Skeletal muscle satellite cell (primary cell): ENCODE results near the gene PCP2.

ENCODE experiments used
- H3K27me3 ChIP-seq: 2 replicates; pipeline ENCODE4 v1.7.0; 2013; ENCODE audit warnings: low read length; ENCODE audit not compliant: control insufficient read depth, insufficient read depth
- H3K36me3 ChIP-seq: 2 replicates; pipeline ENCODE4 v1.7.0; 2013; ENCODE audit warnings: mild to moderate bottlenecking, control low read depth, low read length; ENCODE audit not compliant: insufficient read depth
- H3K4me1 ChIP-seq: 2 replicates; pipeline ENCODE4 v1.7.0; 2013; ENCODE audit warnings: low read length; ENCODE audit not compliant: control insufficient read depth, insufficient read depth
- H3K4me2 ChIP-seq: 2 replicates; pipeline ENCODE4 v1.7.0; 2013; ENCODE audit warnings: mild to moderate bottlenecking, low read length
- H3K4me3 ChIP-seq: 2 replicates; pipeline ENCODE4 v1.7.0; 2013; ENCODE audit warnings: low read length
- H3K9ac ChIP-seq: 2 replicates; pipeline ENCODE4 v1.7.0; 2013; ENCODE audit warnings: mild to moderate bottlenecking, low read depth, low read length, moderate library complexity
- H3K9me3 ChIP-seq: replicated peaks from 2 replicates; pipeline ENCODE4 v1.7.0; 2013; ENCODE audit warnings: mild to moderate bottlenecking, control low read depth, low read length

Gene PCP2

DNA sequence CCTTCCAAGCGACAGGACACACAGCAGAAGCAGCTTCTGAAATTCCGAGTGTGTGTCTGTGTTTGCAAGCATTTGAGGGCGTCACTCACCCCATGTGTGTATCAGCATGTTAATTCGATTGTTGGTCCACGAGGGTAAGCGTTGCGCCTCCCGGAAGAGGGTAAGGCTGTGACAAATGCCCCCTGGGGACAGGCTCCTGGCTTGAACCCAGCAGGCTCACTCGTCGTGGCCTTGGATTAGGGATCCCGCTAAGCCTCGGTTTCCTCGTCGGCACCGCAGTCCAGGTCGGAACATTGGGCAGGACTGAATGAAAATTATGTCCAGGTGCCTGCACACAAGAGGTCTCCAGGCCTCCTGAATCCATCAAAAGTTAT is 2.8 kb upstream of the PCP2 start:
- Histone ChIP-seq H3K27me3 (peaks cover 27% of the 10 kb centered on the region), H3K4me2 (no peak overlapping the region), H3K36me3 (no peaks in the 10 kb centered on the region), H3K9ac (no peak overlapping the region), H3K4me1 (no peaks in the 10 kb centered on the region), H3K4me3 (no peak overlapping the region), H3K9me3 (no peaks in the 10 kb centered on the region)

DNA sequence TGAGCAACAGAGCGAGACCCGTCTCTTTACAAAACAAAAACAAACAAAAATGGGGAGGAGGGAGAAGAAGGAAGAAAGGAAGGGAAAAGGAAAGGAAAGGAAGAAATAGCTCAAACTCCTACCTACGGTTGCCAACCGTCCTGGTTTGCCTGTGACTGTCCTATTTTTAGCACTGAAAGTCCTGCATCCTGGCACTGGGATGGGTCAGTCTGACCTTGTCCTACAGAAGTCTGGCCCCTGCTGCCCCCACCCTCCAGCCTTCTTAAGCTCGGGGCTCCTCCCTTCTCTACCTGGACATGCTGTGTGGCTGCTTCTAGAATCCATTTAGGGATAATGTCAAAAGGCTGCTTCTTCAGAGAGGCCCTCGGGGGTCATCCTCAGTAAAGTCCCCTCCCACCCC is 2.2 kb upstream of the PCP2 start:
- H3K9ac ChIP-seq, result no peak overlapping the region
- H3K27me3 ChIP-seq, result peaks cover 27% of the 10 kb centered on the region
- no peak overlapping the region for H3K4me3 ChIP-seq
- no peaks in the 10 kb centered on the region for H3K9me3 ChIP-seq
- H3K4me2 ChIP-seq, result no peak overlapping the region
- peaks cover 1% of the 10 kb centered on the region for H3K4me1 ChIP-seq
- no peaks in the 10 kb centered on the region for H3K36me3 ChIP-seq

DNA sequence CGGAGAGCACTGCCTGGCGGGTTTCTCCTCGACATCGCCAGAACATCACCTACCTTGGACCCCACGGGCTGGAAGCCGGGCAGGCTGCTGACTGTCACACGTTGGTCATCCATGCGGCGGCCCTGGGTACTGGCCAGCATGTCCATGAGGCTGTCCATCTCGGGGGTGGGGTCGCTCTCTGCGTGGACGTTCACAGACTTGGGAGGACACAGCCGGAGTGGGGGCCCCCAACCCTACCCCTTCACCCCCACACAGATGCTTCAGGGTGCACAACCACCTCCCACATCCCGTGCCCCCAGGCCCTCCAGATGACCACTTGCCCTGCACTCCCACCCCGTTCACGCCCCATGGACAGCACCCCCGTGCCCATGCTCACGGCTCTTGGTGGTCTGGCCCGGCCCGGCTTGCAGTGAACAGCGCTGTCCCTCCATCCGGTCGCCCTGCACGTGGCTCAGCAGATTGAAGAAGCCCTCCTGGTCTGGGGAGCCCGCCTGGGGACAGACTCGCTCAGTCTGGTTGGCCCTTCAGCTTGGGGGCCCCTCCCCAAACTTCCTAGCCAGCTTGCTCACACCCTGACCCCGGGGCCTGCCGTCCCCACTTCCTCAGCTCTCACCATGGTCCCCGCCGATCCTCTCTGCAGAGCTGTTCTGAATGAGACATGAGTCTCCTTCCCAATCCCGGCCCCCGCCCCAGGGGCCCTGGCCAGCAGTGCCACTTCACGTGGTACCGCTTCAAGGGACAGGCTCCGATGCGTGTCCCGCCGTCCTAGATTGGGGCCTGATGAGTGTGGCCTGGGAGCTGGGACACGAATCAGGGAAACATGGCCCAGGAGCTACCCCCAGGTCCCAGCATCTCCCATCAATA is 947 bp downstream of the PCP2 start:
- H3K9ac ChIP-seq, result no peak overlapping the region
- no peaks in the 10 kb centered on the region for H3K36me3 ChIP-seq
- H3K9me3 ChIP-seq, result no peaks in the 10 kb centered on the region
- peaks cover 14% of the 10 kb centered on the region for H3K4me1 ChIP-seq
- H3K4me3 ChIP-seq, result no peak overlapping the region
- peaks cover 21% of the 10 kb centered on the region for H3K27me3 ChIP-seq
- H3K4me2 ChIP-seq, result no peak overlapping the region

DNA sequence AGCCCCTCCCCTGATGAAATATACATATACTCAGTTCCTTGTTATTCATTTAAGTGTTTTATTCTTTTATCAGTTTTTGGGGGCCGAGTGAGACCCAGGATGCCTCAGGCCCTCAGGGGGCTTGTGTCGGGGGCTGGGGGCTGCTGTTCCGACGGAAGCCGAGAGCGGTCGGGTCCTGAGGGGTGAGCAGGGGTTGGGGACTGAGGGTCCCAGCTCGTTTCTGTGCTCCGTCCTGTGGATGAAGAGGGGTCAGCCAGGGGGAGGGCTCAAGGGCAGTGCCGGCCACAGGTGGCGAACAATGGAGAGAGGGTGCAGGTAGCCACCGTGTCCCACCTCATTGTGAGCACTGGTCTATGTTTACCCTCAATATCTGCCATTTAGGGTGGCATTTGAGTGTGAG is 1.9 kb downstream of the PCP2 start:
- no peaks in the 10 kb centered on the region for H3K9me3 ChIP-seq
- no peak overlapping the region for H3K4me2 ChIP-seq
- peaks cover 5% of the 10 kb centered on the region for H3K36me3 ChIP-seq
- peaks cover 16% of the 10 kb centered on the region for H3K27me3 ChIP-seq
- no peak overlapping the region for H3K4me3 ChIP-seq
- H3K9ac ChIP-seq, result no peak overlapping the region
- peaks cover 14% of the 10 kb centered on the region for H3K4me1 ChIP-seq

DNA sequence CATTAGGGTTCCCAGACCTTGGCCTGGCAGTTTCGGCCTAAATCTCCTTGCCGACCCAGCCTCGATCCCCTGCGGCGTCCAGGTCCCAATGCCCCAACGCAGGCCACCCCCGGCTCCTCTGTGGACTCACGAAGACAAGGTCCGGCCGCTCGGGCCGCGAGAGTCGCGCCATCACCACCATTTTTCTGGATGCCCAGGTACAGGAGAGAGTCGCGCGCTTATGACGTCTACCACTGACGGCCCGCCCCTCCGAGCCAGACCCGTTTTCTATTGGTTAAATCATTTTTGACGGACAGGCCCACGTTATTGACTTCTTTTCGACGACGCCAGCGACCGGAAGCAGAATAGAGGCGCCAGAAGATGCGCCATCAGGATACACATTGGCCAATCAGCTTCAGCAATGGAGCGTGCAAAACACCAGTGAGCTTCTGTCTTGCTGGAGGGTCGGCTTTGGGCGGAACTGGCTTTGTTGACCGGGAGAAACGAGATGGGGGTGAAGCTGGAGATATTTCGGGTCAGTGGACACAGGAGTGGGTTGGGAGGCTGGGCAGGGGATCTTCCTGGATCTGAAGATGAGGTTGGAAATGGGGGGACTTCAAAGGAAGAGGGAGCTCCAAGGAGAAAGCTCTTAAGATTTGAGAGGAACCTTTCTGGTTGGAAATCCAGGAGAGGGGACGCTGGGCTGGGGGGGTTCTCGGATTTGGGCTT is 4.0 kb downstream of the PCP2 start, which contains the start of the genes PET100 and XAB2:
PET100 (plus strand) TSS at position 447 of the 708 bp plus-strand sequence; CDS start at position 488, 41 bp downstream.
XAB2 (minus strand) TSS at position 199 of the 708 bp plus-strand sequence; CDS start at position 181, 18 bp downstream.
- H3K9me3 ChIP-seq, result no peaks in the 10 kb centered on the region
- peak within 1 kb of the TSS; percentile 98 for H3K4me2 ChIP-seq
- peak within 1 kb of the TSS; percentile 92 for H3K4me3 ChIP-seq
- H3K36me3 ChIP-seq, result peaks cover 13% of the 10 kb centered on the region
- H3K4me1 ChIP-seq, result peaks cover 14% of the 10 kb centered on the region
- H3K9ac ChIP-seq, result peak within 1 kb of the TSS; percentile 98
- H3K27me3 ChIP-seq, result no peaks in the 10 kb centered on the region

DNA sequence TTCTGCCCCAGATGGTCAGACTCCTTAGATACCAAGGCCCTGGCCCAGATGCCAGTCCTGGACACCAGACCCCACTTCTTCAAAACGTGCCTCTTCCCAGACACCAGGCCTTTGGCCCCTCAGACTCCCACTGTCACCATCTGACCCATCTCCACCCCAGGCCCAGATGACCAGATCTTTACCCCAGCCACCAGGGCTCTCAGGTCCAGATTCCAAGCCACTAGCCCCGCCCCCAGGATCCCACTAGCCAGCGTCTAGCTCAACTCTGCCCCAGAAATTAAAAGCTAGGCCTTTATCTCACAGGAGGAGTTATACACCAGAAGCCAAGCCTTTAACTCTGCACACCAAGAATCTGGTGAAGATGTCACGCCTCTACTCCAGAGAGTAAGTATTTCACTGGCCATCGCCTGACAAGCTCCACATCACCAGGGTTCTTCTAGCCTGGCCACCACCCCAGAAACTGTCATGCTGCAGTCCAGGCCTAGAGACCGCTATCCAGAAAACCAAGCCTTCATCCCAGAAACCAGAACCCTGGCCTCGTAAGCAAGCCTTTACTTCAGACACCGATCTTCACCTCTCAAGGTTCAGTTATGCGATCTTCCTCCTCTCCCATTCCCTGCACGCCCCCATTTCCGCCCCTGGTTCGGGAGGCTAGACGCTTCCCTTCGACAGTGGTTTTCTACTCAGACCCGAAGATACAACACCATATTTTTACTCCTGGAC is 4.8 kb downstream of the PCP2 start:
- no peaks in the 10 kb centered on the region for H3K9me3 ChIP-seq
- peak overlapping the region; percentile 98 for H3K9ac ChIP-seq
- H3K4me1 ChIP-seq, result peaks cover 14% of the 10 kb centered on the region
- peaks cover 16% of the 10 kb centered on the region for H3K36me3 ChIP-seq
- H3K27me3 ChIP-seq, result no peaks in the 10 kb centered on the region
- H3K4me2 ChIP-seq, result peak overlapping the region; percentile 98
- H3K4me3 ChIP-seq, result peak overlapping the region; percentile 92

DNA sequence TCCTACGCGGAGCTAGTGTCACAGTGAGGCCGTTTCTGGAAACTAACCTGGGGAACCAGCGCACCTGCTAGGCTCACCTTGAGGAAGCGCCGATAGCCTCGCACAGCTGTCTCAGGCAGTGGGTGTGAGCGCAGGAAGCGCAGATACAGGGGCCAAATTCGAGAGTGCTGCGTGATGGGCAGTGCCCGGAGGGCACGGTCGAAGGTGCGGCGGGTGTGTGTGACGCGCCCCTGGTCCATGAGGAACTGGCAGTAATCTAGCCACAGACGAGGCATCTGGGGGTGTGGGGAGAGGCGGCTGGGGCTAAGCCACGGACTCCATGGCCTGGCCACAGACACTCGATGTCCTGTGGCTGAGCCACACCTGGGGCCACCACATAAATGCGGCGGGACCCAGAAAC is 6.4 kb downstream of the PCP2 start:
- H3K9me3 ChIP-seq, result no peaks in the 10 kb centered on the region
- no peak overlapping the region for H3K4me3 ChIP-seq
- no peaks in the 10 kb centered on the region for H3K27me3 ChIP-seq
- H3K9ac ChIP-seq, result no peak overlapping the region
- H3K4me1 ChIP-seq, result peaks cover 14% of the 10 kb centered on the region
- H3K4me2 ChIP-seq, result no peak overlapping the region
- H3K36me3 ChIP-seq, result peaks cover 31% of the 10 kb centered on the region

DNA sequence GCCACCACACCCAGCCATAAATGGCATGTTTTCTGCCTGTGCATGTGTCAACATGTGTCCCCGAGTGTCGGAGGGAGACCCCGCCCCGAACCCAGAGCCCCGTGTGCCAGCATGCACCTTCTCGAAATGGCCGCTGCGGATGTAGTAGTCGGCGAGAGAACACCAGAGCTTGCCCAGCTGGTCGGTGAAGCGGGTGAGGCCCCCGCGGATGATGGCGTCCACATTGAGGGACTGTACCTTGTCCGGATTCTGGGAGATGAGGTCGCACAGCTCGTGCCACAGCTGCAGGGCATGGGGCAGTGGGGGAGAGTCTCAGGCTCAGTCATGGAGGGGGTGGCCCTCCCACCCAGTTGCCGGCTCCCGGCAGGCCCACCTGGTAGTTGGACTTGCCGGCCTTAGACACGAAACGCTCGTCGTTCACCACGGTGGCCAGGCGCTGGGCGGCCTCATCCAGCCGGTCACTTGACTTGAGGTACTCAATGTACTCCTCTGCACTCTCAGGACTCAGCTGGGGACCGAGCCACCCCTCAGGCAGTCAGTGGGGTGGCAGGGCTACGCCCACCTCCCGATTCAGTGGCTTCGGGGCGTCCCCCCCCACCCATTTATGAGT is 7.7 kb downstream of the PCP2 start:
- peaks cover 41% of the 10 kb centered on the region for H3K36me3 ChIP-seq
- peaks cover 14% of the 10 kb centered on the region for H3K4me1 ChIP-seq
- no peak overlapping the region for H3K4me3 ChIP-seq
- no peak overlapping the region for H3K4me2 ChIP-seq
- H3K27me3 ChIP-seq, result no peaks in the 10 kb centered on the region
- H3K9me3 ChIP-seq, result no peaks in the 10 kb centered on the region
- no peak overlapping the region for H3K9ac ChIP-seq

DNA sequence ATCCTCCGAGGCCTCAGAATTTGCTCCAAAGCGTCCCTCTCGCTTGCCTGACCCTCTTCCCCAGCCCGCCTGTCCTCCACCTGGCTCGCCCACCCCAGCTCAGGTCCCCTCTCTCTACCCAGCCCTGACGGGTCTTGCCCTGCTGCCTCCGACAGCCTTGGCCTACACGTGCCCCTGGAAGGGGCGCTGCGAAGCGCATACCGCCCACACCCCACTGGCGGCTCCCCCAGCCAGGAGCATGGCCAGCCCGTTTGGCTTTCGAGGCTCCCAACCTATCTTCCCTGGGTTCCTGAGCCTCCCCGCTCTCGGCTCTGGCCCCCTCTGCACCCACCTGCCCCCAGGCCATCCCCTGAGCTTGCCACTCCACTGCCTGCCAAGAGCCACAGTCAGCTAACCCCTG is 8.7 kb downstream of the PCP2 start:
- no peak overlapping the region for H3K4me2 ChIP-seq
- no peaks in the 10 kb centered on the region for H3K27me3 ChIP-seq
- H3K4me1 ChIP-seq, result peaks cover 7% of the 10 kb centered on the region
- H3K9ac ChIP-seq, result no peak overlapping the region
- H3K36me3 ChIP-seq, result peaks cover 49% of the 10 kb centered on the region
- no peaks in the 10 kb centered on the region for H3K9me3 ChIP-seq
- no peak overlapping the region for H3K4me3 ChIP-seq

DNA sequence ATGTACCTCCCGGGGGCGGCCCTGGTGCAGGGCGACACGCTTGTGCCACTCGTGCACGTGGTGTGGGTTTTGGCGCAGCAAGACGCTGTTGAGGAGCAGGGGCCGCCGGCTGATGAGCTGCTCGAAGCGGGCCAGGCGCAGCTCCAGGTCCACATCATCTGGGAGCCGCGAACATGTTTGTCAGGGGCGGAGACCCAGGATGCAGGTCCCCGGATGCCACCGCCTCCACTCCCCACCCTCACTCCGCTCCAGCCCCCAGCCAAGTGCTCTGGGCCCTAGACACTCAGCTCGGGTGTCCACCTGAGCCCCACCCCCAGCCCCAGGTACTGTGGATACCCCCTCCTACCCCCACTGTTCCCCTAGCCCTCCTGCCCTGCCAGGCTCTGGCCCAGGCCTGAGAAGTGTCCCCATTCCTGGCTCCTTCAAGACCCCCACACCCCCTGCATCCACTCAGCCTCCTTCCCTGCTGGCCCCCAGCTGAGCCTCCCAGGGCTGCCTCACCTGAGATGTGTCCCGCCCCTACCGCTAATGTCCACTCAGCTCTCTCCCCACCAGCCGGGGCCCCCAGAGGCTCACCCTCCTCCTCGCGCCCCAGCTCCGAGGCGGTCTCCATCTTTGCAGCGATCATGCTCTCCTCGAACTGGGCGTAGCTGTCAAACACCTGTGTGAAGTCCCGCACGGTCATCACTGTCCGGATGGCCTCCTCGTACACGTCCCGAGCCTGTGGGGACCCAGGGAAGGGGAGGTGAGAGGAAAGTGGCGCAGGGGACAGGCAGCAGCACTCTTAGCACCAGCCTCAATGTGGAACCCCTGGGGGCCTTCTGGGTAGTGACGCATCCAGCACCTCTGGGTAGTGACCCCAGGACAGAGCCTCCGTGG is 9.6 kb downstream of the PCP2 start:
- Histone ChIP-seq H3K4me3 (no peak overlapping the region), H3K9ac (no peak overlapping the region), H3K4me2 (no peak overlapping the region), H3K4me1 (peaks cover 10% of the 10 kb centered on the region), H3K9me3 (no peaks in the 10 kb centered on the region), H3K36me3 (peaks cover 52% of the 10 kb centered on the region), H3K27me3 (no peaks in the 10 kb centered on the region)
